K562 (cell line): Measurements from ENCODE around the gene LCP2. TPM values are rescaled to one million over a fixed set of nuclear protein-coding genes. Genes with fewer than 3 reads are reported as not detected.

Experiments
- DPF2 ChIP-seq: fragments of 450-650 bp; IDR thresholded peaks from 2 replicates; pipeline ENCODE4 v1.6.1; 2016
- ELF2 ChIP-seq: fragments of 250-450 bp; sonication (Bioruptor Pico); IDR thresholded peaks from 2 replicates; pipeline ENCODE4 v1.5.0; 2021; ENCODE audit warnings: mild to moderate bottlenecking
- HSF4 ChIP-seq: fragments of 250-450 bp; sonication (Bioruptor Pico); IDR thresholded peaks from 2 replicates; pipeline ENCODE4 v2.1.2; 2022; ENCODE audit warnings: mild to moderate bottlenecking, moderate library complexity, borderline replicate concordance
- MIER1 ChIP-seq: fragments of 450-650 bp; IDR thresholded peaks from 2 replicates; pipeline ENCODE4 v1.6.1; 2016; ENCODE audit warnings: antibody characterized with exemption, mild to moderate bottlenecking, low read depth
- NR3C1 ChIP-seq: sonication (generic); formaldehyde crosslinking; IDR thresholded peaks from 2 replicates; pipeline ENCODE4 v1.8.1; 2022; ENCODE audit warnings: missing genetic modification reagents
- RAD21 ChIP-seq, 2 experiments: fragments of 250-450 bp in 1 of 2; fragments of 450-650 bp in 1 of 2; sonication (Bioruptor Pico) in 1 of 2; formaldehyde crosslinking in 1 of 2; IDR thresholded peaks in 1 of 2; conservative IDR thresholded peaks in 1 of 2; 2 replicates each; pipeline versions ENCODE4 v1.4.0 to v1.8.0; 2020 to 2022; ENCODE audit warnings: mild to moderate bottlenecking in 2 of 2, moderate library complexity in 1 of 2
- SREBF2 ChIP-seq: sonication (generic); formaldehyde crosslinking; IDR thresholded peaks from 2 replicates; pipeline ENCODE4 v1.4.0; 2020; ENCODE audit warnings: mild to moderate bottlenecking, missing genetic modification reagents
- TAF1 ChIP-seq: IDR thresholded peaks from 2 replicates; pipeline ENCODE4 v1.6.1; 2011; ENCODE audit warnings: mild to moderate bottlenecking, low read length, moderate library complexity; ENCODE audit not compliant: insufficient read depth, control insufficient read depth, severe bottlenecking; ENCODE audit errors: extremely low read depth
- polyA plus RNA-seq, 8 experiments: library from polyadenylated mRNA; depleted of rRNA in 4 of 8; stranded (reverse) in 5 of 8; unstranded in 3 of 8; fragments of >200 nt; fragmentation: Nextera tagmentation in 2 of 8; fragmentation: Illumina TruSeq in 1 of 8; extraction: Ambion mirVana in 2 of 8; extraction: Trizol in 1 of 8; gene quantifications; 2 replicates each; pipeline versions ENCODE4 v1.2.1 to v1.2.3, GENCODE V29; 2011 to 2014; ENCODE audit warnings: inconsistent platforms in 1 of 8, missing spikeins in 1 of 8
- total RNA-seq, 7 experiments: library from RNA; depleted of rRNA in 6 of 7; stranded (reverse); fragments of >200 nt in 6 of 7; fragmentation: Illumina TruSeq in 2 of 7; extraction: Trizol in 2 of 7; gene quantifications; 2 replicates each; pipeline versions ENCODE4 v1.2.1 to v1.2.3, GENCODE V29; 2011 to 2021; ENCODE audit warnings: low replicate concordance in 1 of 7
- TF ChIP-seq, protein P1 (sequence below): fragments of 450-650 bp; IDR thresholded peaks from 2 replicates; pipeline ENCODE4 v1.6.1; 2016; ENCODE audit warnings: mild to moderate bottlenecking, moderate library complexity
- TF ChIP-seq, protein P2 (sequence below): fragments of 450-650 bp; formaldehyde crosslinking; IDR thresholded peaks from 2 replicates; pipeline ENCODE4 v1.4.0; 2020; ENCODE audit warnings: mild to moderate bottlenecking
- TF ChIP-seq, protein P3 (sequence below): fragments of 250-450 bp; sonication (Bioruptor Pico); IDR thresholded peaks from 2 replicates; pipeline ENCODE4 v1.5.0; 2021; ENCODE audit warnings: mild to moderate bottlenecking, borderline replicate concordance

The LCP2 gene
- total and polyA plus RNA-seq, 9 of the 15 experiments (the other 6 are each of a cell fraction or from before 2014, with no cell fraction given) = 4.0 to 31.3 (median 14.6) TPM

DNA sequence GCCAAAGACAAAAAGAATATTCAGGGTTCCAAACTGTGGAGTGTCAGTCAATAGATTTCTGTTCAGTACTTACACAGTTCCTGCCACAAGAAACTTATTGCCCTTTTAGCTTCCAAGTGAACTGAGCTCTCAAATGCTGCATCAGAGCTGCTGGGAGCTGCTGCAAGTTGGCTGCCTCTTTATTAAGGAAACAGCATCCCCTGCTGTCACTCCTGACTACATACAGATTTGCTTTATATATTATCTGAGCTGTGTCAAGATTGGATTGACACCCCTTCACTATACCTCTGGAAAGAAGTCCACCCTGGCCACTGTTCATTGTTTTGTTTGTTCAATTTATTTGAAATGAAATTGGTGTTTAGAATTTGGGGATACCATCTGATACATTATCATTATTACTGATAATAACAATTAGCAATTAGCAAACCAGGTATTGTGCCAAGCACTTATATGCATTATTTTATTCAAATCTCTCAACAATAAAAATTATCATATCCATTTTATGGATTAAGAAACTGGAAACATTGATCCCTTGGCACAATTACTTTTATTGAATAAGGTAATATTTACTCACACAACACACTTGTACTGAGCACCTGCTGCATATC, 81.2 kb downstream of the LCP2 start (continued):
- TF ChIP-seq, protein P1, sequence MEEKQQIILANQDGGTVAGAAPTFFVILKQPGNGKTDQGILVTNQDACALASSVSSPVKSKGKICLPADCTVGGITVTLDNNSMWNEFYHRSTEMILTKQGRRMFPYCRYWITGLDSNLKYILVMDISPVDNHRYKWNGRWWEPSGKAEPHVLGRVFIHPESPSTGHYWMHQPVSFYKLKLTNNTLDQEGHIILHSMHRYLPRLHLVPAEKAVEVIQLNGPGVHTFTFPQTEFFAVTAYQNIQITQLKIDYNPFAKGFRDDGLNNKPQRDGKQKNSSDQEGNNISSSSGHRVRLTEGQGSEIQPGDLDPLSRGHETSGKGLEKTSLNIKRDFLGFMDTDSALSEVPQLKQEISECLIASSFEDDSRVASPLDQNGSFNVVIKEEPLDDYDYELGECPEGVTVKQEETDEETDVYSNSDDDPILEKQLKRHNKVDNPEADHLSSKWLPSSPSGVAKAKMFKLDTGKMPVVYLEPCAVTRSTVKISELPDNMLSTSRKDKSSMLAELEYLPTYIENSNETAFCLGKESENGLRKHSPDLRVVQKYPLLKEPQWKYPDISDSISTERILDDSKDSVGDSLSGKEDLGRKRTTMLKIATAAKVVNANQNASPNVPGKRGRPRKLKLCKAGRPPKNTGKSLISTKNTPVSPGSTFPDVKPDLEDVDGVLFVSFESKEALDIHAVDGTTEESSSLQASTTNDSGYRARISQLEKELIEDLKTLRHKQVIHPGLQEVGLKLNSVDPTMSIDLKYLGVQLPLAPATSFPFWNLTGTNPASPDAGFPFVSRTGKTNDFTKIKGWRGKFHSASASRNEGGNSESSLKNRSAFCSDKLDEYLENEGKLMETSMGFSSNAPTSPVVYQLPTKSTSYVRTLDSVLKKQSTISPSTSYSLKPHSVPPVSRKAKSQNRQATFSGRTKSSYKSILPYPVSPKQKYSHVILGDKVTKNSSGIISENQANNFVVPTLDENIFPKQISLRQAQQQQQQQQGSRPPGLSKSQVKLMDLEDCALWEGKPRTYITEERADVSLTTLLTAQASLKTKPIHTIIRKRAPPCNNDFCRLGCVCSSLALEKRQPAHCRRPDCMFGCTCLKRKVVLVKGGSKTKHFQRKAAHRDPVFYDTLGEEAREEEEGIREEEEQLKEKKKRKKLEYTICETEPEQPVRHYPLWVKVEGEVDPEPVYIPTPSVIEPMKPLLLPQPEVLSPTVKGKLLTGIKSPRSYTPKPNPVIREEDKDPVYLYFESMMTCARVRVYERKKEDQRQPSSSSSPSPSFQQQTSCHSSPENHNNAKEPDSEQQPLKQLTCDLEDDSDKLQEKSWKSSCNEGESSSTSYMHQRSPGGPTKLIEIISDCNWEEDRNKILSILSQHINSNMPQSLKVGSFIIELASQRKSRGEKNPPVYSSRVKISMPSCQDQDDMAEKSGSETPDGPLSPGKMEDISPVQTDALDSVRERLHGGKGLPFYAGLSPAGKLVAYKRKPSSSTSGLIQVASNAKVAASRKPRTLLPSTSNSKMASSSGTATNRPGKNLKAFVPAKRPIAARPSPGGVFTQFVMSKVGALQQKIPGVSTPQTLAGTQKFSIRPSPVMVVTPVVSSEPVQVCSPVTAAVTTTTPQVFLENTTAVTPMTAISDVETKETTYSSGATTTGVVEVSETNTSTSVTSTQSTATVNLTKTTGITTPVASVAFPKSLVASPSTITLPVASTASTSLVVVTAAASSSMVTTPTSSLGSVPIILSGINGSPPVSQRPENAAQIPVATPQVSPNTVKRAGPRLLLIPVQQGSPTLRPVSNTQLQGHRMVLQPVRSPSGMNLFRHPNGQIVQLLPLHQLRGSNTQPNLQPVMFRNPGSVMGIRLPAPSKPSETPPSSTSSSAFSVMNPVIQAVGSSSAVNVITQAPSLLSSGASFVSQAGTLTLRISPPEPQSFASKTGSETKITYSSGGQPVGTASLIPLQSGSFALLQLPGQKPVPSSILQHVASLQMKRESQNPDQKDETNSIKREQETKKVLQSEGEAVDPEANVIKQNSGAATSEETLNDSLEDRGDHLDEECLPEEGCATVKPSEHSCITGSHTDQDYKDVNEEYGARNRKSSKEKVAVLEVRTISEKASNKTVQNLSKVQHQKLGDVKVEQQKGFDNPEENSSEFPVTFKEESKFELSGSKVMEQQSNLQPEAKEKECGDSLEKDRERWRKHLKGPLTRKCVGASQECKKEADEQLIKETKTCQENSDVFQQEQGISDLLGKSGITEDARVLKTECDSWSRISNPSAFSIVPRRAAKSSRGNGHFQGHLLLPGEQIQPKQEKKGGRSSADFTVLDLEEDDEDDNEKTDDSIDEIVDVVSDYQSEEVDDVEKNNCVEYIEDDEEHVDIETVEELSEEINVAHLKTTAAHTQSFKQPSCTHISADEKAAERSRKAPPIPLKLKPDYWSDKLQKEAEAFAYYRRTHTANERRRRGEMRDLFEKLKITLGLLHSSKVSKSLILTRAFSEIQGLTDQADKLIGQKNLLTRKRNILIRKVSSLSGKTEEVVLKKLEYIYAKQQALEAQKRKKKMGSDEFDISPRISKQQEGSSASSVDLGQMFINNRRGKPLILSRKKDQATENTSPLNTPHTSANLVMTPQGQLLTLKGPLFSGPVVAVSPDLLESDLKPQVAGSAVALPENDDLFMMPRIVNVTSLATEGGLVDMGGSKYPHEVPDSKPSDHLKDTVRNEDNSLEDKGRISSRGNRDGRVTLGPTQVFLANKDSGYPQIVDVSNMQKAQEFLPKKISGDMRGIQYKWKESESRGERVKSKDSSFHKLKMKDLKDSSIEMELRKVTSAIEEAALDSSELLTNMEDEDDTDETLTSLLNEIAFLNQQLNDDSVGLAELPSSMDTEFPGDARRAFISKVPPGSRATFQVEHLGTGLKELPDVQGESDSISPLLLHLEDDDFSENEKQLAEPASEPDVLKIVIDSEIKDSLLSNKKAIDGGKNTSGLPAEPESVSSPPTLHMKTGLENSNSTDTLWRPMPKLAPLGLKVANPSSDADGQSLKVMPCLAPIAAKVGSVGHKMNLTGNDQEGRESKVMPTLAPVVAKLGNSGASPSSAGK = no peak
- TF ChIP-seq HSF4 (CRISPR knock-in tag) (no peak), DPF2 (no peak), SREBF2 (CRISPR knock-in tag) (no peak), NR3C1 (CRISPR knock-in tag) (no peak), RAD21 (CRISPR knock-in tag; conservative IDR thresholded peaks at IDR 0.05 in 1 of 2, IDR thresholded peaks at IDR 0.05 in 1 of 2) (peak; percentile 96 to 97), TAF1 (no peak), ELF2 (no peak), MIER1 (no peak)
- TF ChIP-seq, protein P2, sequence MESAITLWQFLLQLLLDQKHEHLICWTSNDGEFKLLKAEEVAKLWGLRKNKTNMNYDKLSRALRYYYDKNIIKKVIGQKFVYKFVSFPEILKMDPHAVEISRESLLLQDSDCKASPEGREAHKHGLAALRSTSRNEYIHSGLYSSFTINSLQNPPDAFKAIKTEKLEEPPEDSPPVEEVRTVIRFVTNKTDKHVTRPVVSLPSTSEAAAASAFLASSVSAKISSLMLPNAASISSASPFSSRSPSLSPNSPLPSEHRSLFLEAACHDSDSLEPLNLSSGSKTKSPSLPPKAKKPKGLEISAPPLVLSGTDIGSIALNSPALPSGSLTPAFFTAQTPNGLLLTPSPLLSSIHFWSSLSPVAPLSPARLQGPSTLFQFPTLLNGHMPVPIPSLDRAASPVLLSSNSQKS = no peak
- TF ChIP-seq, protein P3, sequence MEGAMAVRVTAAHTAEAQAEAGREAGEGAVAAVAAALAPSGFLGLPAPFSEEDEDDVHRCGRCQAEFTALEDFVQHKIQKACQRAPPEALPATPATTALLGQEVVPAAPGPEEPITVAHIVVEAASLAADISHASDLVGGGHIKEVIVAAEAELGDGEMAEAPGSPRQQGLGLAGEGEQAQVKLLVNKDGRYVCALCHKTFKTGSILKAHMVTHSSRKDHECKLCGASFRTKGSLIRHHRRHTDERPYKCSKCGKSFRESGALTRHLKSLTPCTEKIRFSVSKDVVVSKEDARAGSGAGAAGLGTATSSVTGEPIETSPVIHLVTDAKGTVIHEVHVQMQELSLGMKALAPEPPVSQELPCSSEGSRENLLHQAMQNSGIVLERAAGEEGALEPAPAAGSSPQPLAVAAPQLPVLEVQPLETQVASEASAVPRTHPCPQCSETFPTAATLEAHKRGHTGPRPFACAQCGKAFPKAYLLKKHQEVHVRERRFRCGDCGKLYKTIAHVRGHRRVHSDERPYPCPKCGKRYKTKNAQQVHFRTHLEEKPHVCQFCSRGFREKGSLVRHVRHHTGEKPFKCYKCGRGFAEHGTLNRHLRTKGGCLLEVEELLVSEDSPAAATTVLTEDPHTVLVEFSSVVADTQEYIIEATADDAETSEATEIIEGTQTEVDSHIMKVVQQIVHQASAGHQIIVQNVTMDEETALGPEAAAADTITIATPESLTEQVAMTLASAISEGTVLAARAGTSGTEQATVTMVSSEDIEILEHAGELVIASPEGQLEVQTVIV (CRISPR knock-in tag) = no peak
